Activated naive CD4-positive, alpha-beta T cell treated with Interleukin-2 at 50 U/mL for 16 hours (primary cell): ENCODE results near the gene RASGRF1.

Experiments used
- DNase-seq: peaks from one replicate; pipeline ENCODE4 v3.0.0-alpha.2; 2020

RASGRF1 gene

DNA sequence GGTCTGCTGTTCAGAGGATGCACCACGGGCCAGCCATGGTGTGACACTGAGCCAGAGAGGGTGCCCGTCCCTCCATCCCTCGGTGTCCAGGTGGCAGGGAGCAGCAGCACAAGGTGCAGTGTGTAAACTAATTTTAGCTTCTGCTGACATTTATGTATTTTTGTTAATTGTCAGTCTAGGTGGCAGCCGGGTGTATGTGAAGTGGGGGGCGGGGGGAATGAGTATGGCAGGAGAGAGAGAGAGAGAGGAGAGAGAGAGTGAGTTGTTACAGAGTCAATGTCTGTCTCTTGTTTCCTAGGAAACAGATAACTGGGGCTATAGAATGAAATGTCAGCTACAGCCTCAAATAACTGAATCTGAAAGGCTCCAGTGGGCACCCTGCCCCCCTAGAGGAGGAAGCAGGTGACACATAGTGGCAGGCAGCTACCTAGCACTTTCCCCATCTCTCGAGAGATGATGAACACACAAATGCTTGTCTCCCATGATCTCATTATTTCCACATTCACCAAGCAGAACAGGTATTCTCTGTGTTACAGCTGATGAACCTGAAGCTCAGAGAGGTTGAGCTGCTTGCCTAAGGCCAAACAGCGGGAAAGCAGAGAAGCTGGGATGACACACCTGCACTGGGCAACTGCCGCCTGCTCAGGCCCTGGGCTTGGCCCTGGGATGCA is 24.7 kb downstream of the RASGRF1 start:
- DNase-seq = no peak

GRCh38 chr15:79065361-79065705 is 25.2 kb downstream of the RASGRF1 start:
- no peak for DNase-seq

- no peak for DNase-seq
Measured at GRCh38 chr15:79064496-79064895, 26.1 kb downstream of the RASGRF1 start.

GRCh38 chr15:79060175-79060574 is 30.4 kb downstream of the RASGRF1 start:
- DNase-seq = no peak

- DNase-seq = no peak
Measured at GRCh38 chr15:79059081-79059572, 31.5 kb downstream of the RASGRF1 start.

DNA sequence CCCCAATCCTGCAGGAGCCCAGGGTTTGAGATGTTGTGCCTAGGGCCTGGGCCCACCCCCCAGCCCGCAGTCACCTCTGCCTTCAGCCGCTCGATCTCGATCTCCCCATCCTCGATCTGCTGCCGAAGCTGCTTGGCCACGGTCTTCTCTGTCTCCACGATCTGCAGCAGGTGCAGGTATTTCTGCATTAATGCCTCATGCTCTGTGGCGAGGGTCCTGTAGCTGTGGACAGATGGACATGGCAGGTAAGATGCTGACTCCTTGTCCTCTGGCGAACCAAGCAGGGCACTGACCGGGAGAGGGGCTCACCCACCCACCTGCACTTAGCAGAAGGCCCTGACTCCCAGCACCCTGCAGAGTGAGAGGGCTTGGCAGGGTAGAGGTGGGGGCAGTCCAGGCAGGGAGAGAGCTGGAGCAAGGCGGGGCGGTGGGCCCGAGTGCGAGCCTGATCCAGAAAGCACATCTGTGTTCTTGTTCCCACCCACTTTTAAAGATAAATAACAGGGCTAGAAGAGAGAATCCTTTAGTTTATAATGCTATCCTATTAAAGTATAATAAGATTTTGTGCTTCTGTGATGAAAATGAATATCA is 32.2 kb downstream of the RASGRF1 start:
- no peak for DNase-seq

- DNase-seq = no peak
Measured at GRCh38 chr15:79057050-79057449, 33.5 kb downstream of the RASGRF1 start.

DNA sequence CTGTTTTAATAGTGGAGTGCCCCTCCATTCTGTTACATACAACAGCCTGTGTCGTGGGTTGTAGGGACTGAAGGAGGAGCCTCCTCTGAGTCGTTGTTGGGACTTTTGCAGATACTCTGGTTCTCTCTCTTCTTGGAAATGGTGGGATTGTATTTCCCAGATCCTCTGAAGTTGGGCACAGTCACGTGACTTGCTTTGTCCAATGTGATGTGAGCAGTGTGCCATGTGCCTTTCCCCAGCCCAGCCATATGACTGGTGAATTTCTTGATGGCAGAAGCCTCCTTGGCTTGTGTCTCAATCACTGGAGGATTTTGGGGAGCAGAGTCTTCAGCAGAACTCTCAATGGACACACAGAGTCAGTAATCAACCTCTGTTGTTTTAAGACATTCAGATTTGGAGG is 36.2 kb downstream of the RASGRF1 start:
- no peak for DNase-seq

- no peak for DNase-seq
Measured at GRCh38 chr15:79053894-79054293, 36.7 kb downstream of the RASGRF1 start.

DNA sequence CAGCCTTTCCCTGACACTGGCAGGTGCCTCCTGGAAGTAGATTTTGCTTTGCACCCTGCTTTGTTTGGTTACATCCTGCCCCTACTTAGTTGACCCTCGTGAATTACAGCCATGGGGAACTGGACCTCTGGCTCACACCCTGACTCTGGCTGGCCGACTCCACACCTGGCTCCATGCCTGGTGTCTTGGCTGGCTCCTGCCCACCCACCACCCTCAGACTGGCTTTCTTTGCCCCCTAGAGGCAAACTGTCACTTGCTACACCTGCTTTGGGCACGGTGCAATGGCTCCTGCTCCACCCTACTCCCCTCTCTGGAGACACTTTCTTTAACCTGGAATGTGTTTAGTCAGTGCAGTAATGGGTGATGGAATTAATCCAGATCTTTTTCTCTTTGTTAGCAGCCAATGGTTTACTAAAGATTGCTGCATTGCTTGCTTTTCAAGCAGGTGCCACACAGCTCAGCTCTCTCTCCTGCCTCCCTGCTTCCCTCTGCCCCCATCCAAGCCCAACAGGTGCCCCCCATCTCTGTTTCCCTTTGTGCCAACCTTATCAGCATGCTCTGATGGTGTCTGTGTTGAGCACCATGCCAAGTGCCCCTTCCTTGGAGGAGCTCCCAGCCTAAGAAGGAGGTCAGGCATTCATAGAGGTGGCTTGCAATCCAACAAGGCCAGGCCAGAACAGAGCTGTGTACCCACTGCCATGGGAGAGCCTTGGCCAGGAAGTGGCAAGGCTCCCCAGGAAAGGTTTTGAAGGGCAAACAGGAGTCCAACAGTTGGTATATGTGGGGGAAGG is 38.4 kb downstream of the RASGRF1 start:
- DNase-seq = no peak

DNA sequence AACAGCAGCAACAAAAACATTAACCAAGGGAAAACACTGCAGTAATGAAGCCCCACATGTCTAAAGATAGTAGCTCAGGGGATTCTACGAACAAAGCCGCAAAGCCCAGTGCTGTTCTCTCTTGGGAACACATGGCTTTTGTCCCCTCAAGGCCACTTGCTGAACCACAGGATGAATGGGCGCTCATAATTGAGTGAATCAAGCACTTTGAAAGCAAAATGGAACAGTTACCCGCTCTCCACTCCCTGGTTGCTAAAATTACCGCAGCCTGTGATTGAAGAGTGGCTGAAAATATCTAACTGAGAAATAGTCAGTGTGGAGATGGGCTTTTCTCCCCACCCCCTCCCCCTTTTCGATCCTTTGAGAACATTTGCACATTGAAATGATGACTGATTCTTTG is 39.6 kb downstream of the RASGRF1 start:
- DNase-seq = no peak

DNA sequence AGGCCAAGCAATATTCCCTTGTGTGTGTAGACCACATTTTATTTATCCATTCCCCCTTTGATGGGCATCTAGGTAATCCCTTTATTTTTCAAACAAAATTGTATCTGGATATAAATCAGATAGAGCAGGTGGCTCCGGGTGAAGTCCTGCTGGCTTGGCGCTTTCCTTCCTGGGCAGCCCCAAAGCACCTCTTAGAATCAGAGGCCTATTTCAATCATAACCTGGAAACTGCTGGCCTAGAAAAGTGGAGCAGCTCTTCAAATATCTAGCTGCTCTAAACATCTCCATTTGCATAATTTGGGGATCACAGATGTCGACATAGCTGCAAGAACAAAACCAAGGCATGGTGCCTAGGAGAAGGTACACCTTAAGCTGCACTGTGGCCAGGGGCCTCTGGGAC is 40.2 kb downstream of the RASGRF1 start:
- DNase-seq = no peak

DNA sequence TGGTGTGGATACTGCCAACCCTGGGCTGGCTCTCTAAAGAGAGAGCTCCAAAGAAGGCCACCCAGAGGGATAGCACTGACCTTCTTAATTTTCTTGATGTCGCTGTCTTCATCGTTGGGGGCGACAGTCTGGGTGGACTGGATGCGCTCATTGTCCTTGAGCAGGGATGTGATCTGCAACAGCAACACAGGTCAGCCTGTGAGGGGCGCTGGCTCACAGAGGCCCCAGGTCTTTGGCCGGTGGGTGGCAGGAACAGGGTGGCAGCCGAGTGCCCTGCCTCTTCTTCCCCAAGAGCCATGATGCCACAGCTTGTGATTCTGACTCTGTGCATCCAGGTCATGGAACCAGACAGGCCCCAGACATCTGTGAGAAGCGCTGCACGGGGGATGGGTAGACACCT is 41.2 kb downstream of the RASGRF1 start:
- no peak for DNase-seq

DNA sequence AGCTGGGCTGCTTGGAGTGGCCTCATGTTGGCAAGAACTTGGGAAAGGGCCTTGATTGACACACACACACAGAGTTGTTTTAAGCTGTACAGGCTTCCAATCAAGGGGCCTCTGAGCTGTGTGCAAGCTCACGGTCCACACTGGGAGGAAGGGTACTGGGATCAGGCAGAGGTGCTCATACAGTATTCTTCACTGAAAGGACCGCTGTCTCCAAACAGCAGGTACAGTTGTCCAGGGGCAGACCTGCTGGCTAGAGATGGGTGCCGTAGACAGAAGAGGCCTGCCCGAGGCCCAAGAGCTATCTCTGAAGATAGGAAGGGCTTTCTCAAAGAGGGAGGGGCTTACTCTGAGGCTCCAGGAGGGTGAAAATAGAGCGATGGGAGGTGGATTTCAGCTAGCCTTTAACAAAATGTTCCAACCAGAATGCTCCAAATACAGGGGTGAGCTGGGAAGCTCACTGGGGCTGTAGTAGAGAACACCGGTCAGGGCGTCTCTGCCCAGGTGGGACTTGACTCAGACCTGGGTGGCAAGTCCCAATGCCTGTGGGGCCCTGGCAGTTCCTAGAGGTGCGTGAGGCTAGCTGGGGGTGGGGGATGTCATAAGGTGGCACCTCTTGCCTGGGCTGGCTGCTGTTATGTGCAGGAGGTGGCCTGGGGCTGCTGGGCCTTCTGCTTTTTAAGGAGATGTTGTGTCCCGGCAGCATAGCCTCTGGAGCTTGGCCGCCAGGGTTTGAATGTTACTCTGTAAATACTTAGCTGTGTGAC is 42.7 kb downstream of the RASGRF1 start:
- no peak for DNase-seq

DNA sequence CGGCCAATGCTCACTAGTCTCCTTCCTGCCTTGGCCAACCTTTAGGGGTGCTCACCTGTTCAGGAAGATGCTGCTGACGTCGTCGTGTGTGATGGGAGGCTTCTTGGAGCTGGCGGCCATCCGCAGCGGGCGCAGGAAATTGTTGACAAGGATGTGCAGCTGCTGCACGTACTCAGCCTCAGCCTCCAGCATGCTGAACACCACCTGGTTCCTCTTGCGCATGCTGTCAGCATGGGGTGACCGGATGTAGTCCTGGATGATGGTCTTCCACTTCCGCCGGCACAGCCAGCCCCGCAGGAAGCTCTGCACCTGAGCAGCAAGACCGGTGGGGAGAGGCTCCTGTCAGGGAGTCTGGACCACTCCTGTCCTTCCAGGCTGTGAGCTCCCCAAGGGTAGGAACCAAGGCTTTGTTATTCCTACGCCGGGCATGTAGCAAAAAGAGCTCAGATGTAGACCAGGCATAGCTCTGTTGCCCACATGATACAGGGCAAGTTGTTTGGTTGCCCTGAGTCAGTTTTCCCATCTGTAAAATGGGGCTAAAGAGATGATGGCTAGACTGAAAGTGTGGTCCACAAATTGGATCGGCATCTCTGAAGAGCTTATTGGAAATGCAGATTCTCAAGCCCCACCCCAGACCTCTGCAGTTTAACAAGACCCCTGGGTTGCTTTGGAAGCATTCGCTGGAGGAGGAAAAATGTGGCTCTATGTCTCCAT is 43.7 kb downstream of the RASGRF1 start:
- DNase-seq = no peak

DNA sequence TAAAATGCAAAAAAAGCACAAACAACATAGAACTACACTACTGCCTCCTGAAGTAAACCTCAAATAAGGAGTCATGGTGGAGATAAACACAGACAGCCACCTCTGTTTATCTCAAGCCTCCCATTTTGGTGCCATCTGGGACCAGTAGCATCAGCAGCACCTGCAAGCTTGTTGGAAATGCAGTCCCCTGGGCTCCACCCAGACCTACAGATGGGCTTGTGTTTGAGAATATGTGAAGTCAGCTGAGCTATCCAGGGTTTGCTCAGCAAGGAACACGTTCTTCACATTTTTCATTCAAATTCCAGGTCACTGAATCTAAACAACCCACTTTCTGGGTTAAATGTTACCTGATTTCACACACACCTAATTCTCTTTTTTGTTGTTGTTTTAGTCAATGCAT is 45.5 kb downstream of the RASGRF1 start:
- no peak for DNase-seq

DNA sequence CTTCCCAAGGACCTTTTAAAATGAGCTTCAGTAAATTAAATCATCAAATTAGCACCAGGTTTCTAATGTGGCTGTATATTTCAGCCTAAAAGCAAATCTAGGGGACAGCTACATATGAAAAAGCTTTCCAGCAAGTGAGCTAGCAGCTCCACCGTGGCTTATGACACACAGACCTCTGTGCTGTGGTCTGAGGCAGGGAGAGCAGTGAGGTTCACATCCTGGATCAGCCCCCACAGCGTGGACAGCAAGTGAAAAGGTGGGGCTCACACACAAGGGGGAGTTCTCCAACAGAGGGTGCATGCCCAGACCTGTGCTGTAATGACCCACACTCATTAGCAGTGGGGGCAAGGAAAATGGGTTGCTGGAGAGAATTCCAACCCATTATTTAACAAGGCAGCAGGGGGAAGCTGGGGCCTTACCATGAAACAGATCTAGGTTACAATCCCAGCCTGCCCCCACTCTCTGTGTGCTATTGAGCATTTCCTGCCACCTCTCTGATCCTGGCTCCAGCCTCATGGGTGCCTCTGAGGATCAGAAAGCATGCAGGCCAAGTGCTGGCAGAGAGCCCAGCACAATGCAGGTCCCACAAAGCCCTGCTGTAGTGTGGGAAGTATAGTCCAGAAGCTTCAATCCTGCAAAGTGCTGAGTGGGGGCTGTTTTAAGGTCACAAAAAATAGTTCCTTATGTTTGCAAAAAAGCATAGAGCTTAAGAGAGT is 48.2 kb downstream of the RASGRF1 start:
- no peak for DNase-seq

GRCh38 chr15:79041601-79042168 is 48.9 kb downstream of the RASGRF1 start:
- DNase-seq = no peak

- no peak for DNase-seq
Measured at GRCh38 chr15:79037848-79038247, 52.7 kb downstream of the RASGRF1 start.

GRCh38 chr15:79036323-79036722 is 54.3 kb downstream of the RASGRF1 start:
- DNase-seq = no peak

DNA sequence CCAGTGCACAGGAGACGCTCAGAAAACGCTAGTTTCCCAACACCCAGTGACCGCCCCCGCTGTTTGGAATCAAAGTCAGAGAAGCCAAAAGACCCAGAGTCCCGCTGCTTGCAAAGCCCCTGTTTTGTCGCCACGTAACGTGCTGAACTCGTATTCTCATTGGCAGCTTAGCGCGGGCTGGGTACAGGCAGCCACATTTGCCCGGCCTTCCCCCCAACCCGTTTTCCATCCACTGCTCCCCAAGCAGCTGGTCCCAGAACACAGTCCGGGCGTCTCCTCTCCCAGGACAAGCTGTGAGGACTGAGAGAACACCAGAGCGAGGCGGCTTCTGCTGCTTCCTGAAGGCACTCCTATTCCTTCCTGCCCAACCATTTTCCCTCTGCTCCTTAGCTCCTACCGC is 54.8 kb downstream of the RASGRF1 start:
- no peak for DNase-seq

DNA sequence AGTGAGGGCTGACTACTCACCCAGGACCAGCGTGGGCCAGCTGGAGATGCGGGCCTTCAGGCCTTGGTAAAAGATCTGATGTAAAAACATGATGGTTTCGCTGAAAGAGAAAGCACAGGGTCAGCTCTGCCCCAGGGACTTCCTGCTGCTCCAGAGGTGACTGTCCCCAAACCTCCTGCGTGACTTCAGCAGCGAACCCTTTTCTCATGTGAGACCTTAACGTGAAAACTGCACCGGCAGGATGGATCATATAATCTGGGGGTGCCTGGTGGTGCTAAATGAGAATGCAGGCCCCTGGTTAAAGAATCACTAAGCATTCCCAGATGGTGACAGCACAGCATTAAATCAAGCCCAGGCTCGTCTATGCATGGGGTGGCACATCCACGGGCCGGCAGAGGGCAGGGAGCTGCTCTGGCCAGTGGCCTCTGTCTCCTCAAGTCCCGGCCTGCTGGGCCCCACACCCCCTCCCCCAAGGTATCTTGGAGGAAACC is 55.4 kb downstream of the RASGRF1 start:
- DNase-seq = no peak
